Caco-2 (cell line): Measurements from ENCODE around the gene CTSL. TPM values are rescaled to one million over a fixed set of nuclear protein-coding genes. Genes with fewer than 3 reads are reported as not detected.
"Not testable (repeated sequence)": the region's sequence is repeated elsewhere in the genome, so short reads cannot be mapped to it uniquely, and the experiment has no call there.

Experiments used
- BruUV-seq: library from RNA; stranded (reverse); fragments of 400-500 nt; replicated peaks from 2 replicates; lab custom pipeline; 2021; lab: Mats Ljungman, UMichigan
- CTCF ChIA-PET: fragments of 300-600 bp; sonication (Branson Sonifier 250); formaldehyde crosslinking; loops from one replicate; lab custom pipeline; 2022; ENCODE audit warnings: antibody characterized with exemption; lab: Charles Lee
- POLR2A ChIA-PET: fragments of 300-600 bp; sonication (Branson Sonifier 250); formaldehyde crosslinking; loops from one replicate; lab custom pipeline; 2022; ENCODE audit warnings: antibody characterized with exemption; lab: Charles Lee
- DNase-seq, 2 experiments: peaks; one replicate each; pipeline versions ENCODE4 v3.0.0 to v3.0.0-alpha.2; 2020 to 2022
- H3K27me3 ChIP-seq: replicated peaks from 2 replicates; pipeline ENCODE4 v1.6.0; 2011; ENCODE audit warnings: low read length; ENCODE audit not compliant: control insufficient read depth, insufficient read depth
- H3K36me3 ChIP-seq: 2 replicates; pipeline ENCODE4 v1.5.1; 2011; ENCODE audit warnings: low read length; ENCODE audit not compliant: control insufficient read depth, insufficient read depth
- H3K4me1 ChIP-seq: fragments of 250-450 bp; sonication (Bioruptor Pico); 2 replicates; pipeline ENCODE4 v1.5.1; 2020; ENCODE audit warnings: mild to moderate bottlenecking
- H3K4me3 ChIP-seq: 2 replicates; pipeline ENCODE4 v1.5.1; 2011; ENCODE audit warnings: low read depth, mild to moderate bottlenecking, control low read depth, low read length
- H3K9me3 ChIP-seq: fragments of 250-450 bp; sonication (Bioruptor Pico); 2 replicates; pipeline ENCODE4 v1.5.1; 2020; ENCODE audit warnings: mild to moderate bottlenecking, moderate library complexity
- H3K27ac Mint-ChIP-seq: one replicate; pipeline ENCODE4 v1.8.0; 2022; ENCODE audit warnings: mixed read lengths; ENCODE audit not compliant: unreplicated experiment
- H3K27me3 Mint-ChIP-seq: one replicate; pipeline ENCODE4 v1.8.0; 2022; ENCODE audit warnings: mixed read lengths; ENCODE audit not compliant: insufficient read depth, unreplicated experiment
- H3K36me3 Mint-ChIP-seq: one replicate; pipeline ENCODE4 v1.8.0; 2022; ENCODE audit warnings: mild to moderate bottlenecking, mixed read lengths; ENCODE audit not compliant: insufficient read depth, unreplicated experiment
- H3K4me1 Mint-ChIP-seq: one replicate; pipeline ENCODE4 v1.8.0; 2022; ENCODE audit warnings: low read depth, mixed read lengths; ENCODE audit not compliant: unreplicated experiment
- H3K4me3 Mint-ChIP-seq: one replicate; pipeline ENCODE4 v1.8.0; 2022; ENCODE audit warnings: mild to moderate bottlenecking, moderate library complexity, mixed read lengths; ENCODE audit not compliant: unreplicated experiment
- H3K9me3 Mint-ChIP-seq: one replicate; pipeline ENCODE4 v1.8.0; 2022; ENCODE audit warnings: mixed read lengths; ENCODE audit not compliant: unreplicated experiment
- intact Hi-C: fragments of 100-400 bp; cut with micrococcal nuclease; formaldehyde crosslinking; loops from one replicate; pipeline ENCODE4 v1.10.0; 2022; ENCODE audit not compliant: unreplicated experiment
- total RNA-seq: library from RNA; stranded (reverse); gene quantifications from 2 replicates; pipeline ENCODE4 v1.2.3, GENCODE V29; 2022
- TF ChIP-seq, protein P1 (sequence below), 2 experiments: fragments of 200-600 bp in 1 of 2; IDR thresholded peaks; 1 replicate in 1 of 2; 2 replicates in 1 of 2; pipeline versions ENCODE4 v1.5.1 to v1.8.0; 2011 to 2022; ENCODE audit warnings: antibody characterized with exemption in 1 of 2, control low read depth in 1 of 2, inconsistent platforms in 1 of 2, low read depth in 1 of 2, low read length in 1 of 2, mild to moderate bottlenecking in 1 of 2, moderate library complexity in 1 of 2; ENCODE audit not compliant: insufficient read depth in 1 of 2, severe bottlenecking in 1 of 2, unreplicated experiment in 1 of 2

The CTSL gene
- total RNA-seq, 1 experiment from 2014 or later = 50.1 TPM

DNA sequence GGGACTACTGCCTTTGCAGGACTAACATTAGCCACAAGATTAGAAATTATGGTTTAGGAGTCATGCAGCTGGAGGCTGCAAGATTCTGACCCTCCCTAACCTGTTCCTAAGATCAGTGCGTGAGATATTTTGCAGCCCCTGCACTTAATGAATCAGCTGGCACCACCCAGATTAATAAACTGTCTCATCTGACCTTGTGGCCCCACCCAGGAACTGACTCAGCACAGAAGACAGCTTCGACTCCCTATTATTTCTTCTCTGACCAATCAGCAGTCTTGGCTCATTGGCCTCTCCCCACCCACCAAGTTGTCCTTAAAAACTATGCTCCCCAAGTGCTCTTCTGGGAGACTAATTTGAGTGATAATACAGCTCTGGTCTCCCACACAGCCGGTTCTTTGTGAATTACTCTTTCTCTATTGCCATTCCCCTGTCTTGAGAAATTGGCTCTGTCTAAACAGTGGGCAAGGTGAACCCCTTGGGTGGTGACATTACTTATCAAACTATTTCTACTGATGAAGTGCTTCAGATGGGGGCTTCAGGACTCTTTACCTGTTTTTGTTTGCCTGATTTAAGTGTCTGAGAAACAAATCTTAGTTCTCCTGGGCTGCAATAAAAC, 17.0 kb downstream of the CTSL start:
- Histone ChIP-seq H3K4me1 (no peaks in the 10 kb centered on the region), H3K9me3 (no peaks in the 10 kb centered on the region), H3K27me3 (no peaks in the 10 kb centered on the region), H3K36me3 (no peaks in the 10 kb centered on the region), H3K4me3 (no peak overlapping the region)
- peaks cover 2% of the 10 kb centered on the region for H3K27me3 Mint-ChIP-seq
- peaks cover 30% of the 10 kb centered on the region for H3K9me3 Mint-ChIP-seq
- no peaks in the 10 kb centered on the region for H3K4me1 Mint-ChIP-seq
- CTCF ChIA-PET = no interaction called here
- DNase-seq = no peak
- TF ChIP-seq, protein P1, sequence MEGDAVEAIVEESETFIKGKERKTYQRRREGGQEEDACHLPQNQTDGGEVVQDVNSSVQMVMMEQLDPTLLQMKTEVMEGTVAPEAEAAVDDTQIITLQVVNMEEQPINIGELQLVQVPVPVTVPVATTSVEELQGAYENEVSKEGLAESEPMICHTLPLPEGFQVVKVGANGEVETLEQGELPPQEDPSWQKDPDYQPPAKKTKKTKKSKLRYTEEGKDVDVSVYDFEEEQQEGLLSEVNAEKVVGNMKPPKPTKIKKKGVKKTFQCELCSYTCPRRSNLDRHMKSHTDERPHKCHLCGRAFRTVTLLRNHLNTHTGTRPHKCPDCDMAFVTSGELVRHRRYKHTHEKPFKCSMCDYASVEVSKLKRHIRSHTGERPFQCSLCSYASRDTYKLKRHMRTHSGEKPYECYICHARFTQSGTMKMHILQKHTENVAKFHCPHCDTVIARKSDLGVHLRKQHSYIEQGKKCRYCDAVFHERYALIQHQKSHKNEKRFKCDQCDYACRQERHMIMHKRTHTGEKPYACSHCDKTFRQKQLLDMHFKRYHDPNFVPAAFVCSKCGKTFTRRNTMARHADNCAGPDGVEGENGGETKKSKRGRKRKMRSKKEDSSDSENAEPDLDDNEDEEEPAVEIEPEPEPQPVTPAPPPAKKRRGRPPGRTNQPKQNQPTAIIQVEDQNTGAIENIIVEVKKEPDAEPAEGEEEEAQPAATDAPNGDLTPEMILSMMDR (IDR thresholded peaks at IDR 0.05; ENCODE audit: insufficient read depth in 1 of 2, low read depth in 1 of 2, low read length in 1 of 2, severe bottlenecking in 1 of 2, unreplicated experiment in 1 of 2) = no peak
- intact Hi-C loops = no loop called here
- no peak overlapping the region for H3K4me3 Mint-ChIP-seq
- POLR2A ChIA-PET = no interaction called here
- H3K36me3 Mint-ChIP-seq = no peaks in the 10 kb centered on the region
- no TSS peak for BruUV-seq
- H3K27ac Mint-ChIP-seq = no peak overlapping the region

DNA sequence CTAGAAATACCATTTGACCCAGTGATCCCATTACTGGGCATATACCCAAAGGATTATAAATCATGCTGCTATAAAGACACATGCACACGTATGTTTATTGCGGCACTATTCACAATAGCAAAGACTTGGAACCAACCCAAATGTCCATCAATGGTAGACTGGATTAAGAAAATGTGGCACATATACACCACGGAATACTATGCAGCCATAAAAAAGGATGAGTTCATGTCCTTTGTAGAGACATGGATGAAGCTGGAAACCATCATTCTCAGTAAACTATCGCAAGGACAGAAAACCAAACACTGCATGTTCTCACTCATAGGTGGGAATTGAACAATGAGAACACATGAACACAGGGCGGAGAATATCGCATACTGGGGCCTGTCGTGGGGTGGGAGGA, 18.3 kb downstream of the CTSL start:
- CTCF ChIA-PET = not testable (repeated sequence)

DNA sequence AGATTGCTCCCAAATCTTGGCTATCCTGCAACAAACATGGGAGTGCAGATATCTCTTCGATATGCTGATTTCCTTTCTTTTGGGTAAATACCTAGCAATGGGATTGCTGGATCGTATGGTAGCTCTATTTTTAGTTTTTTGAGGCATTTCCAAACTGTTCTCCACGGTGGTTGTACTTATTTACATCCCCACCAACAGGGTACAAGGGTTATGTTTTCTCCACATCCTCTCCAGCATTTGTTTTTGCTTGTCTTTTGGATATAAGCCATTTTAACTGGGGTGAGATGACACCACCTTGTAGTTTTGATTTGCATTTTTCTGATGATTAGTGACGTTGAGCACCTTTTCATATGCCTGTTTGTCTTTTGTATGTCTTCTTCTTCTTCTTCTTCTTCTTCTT, 20.3 kb downstream of the CTSL start:
- H3K27me3 Mint-ChIP-seq = peaks cover 4% of the 10 kb centered on the region
- Histone ChIP-seq H3K4me1 (no peaks in the 10 kb centered on the region), H3K4me3 (no peak overlapping the region), H3K27me3 (no peaks in the 10 kb centered on the region), H3K9me3 (no peaks in the 10 kb centered on the region), H3K36me3 (no peaks in the 10 kb centered on the region)
- intact Hi-C loops = no loop called here
- TF ChIP-seq, protein P1 (IDR thresholded peaks at IDR 0.05; ENCODE audit: insufficient read depth in 1 of 2, low read depth in 1 of 2, low read length in 1 of 2, severe bottlenecking in 1 of 2, unreplicated experiment in 1 of 2) = no peak
- no peak overlapping the region for H3K4me3 Mint-ChIP-seq
- no TSS peak for BruUV-seq
- DNase-seq = no peak
- peaks cover 15% of the 10 kb centered on the region for H3K9me3 Mint-ChIP-seq
- ChIA-PET CTCF (no interaction called here), POLR2A (no interaction called here)
- no peaks in the 10 kb centered on the region for H3K4me1 Mint-ChIP-seq
- H3K27ac Mint-ChIP-seq = no peak overlapping the region
- no peaks in the 10 kb centered on the region for H3K36me3 Mint-ChIP-seq

More for the DNA sequence above, 18.3 kb downstream of the CTSL start:
- intact Hi-C loops, POLR2A ChIA-PET, H3K27me3 Mint-ChIP-seq, DNase-seq, H3K4me1 Mint-ChIP-seq, H3K4me1 ChIP-seq, H3K36me3 Mint-ChIP-seq, H3K4me3 ChIP-seq, H3K4me3 Mint-ChIP-seq, H3K9me3 ChIP-seq, BruUV-seq, H3K36me3 ChIP-seq, H3K27me3 ChIP-seq, H3K27ac Mint-ChIP-seq: not testable (repeated sequence)
- H3K9me3 Mint-ChIP-seq = peaks cover 30% of the 10 kb centered on the region
